OCI-M1 (cell line): ENCODE results near the gene CIDEC.
A peak's percentile ranks its signal among the peaks of the same experiment; 100 is the strongest.

Source experiments
- DNase-seq: peaks from one replicate; lab custom pipeline; 2025; lab: John Stamatoyannopoulos, UW

CIDEC gene

DNA sequence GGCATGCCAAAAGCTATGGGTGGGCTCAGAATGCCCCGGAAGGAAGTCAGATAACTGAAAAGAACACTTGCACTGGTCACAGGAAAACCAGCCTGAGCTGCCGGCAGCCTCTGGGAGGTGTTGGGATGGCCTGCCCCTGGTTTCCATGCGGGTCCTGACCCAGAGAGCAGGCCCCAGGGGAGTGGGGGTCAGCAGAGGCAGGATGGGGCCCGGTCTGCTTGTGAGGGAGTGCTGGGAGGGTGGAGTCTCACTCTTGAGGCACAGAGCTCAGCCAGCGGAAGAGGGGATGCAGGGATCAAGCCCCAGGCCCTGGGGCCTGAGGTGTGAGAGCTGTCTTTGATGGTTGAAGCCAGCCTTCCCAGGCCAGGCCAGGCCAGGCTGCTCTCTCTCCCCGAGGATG, 33.8 kb downstream of the CIDEC start:
- DNase-seq, result no peak

DNA sequence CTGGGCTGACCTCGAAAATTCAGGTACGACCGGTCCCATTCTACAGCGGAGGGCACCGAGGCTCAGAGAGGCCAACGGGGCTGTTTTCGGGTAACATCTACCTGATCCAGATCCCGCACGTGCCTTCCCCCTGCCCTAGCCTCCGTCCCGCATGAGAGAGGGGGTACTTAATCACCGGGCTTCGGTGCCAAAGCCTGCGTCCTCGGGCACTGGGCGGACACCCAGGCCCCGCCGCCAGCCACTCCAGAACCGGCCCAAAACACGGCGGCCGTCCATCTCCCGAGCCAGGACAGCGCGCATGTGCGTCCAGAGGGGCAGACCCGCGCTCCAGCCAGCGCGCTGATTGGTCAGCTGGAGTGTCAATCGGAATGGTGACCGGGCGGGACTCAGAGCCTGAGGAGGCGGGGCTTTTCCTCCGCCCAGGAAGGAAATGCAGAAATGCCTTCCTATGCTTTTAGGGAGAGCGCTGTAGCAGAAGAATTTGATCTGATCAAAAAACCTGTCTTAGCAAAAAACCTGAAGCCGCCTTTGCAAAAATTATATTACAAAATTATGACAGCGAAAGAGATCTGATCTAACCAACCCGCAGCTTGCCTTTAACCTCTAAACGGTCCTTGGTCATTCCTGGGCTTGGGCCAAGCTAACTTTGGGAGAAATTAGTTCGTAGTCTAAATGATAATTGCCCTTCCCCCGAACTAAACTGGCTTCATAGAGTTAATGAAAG, 36.2 kb downstream of the CIDEC start, which contains the start of gene RPUSD3:
Gene RPUSD3, minus strand, starts transcription at position 294 of the 724 bp plus-strand sequence. Its CDS starts 18 bp downstream, at position 276.
- peak; percentile 99 for DNase-seq

DNA sequence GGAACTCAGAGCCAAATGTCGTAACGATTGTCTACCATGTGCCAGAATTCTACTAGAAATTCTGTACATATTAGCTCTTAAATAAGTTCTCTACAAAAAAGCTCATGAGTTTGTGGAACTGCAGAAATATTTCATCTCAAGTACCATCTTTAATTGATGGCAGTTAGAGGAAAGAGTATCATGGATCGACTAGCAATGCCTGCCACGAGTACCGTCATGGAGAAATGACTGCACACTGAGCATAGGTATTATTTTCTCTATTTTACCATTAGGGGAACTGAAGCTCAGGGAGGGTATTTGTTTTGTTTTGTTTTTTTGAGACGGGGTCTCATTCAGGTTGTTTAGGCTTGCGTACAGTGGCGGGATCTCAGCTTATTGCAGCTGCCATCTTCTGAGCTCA, 39.0 kb downstream of the CIDEC start:
- no peak for DNase-seq

DNA sequence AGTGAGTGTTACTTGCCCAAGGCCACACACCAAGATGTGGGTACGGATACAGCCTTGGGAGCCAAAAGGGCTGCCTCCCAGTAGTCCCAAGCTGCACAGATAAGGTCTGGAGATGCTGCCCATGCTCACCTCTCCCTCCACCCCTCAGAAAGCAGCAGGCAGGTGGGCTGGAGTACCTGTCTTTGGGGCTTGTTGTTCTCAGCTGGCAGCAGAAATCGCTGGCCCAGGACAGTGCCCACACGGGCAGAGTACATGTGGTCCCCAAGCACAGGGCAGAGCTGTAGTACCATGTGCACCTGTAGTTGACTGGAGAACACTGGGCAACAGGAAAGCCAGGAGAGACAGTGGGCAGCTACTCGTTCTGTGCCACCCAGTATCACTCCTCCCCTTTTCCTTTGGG, 41.2 kb downstream of the CIDEC start:
- no peak for DNase-seq

DNA sequence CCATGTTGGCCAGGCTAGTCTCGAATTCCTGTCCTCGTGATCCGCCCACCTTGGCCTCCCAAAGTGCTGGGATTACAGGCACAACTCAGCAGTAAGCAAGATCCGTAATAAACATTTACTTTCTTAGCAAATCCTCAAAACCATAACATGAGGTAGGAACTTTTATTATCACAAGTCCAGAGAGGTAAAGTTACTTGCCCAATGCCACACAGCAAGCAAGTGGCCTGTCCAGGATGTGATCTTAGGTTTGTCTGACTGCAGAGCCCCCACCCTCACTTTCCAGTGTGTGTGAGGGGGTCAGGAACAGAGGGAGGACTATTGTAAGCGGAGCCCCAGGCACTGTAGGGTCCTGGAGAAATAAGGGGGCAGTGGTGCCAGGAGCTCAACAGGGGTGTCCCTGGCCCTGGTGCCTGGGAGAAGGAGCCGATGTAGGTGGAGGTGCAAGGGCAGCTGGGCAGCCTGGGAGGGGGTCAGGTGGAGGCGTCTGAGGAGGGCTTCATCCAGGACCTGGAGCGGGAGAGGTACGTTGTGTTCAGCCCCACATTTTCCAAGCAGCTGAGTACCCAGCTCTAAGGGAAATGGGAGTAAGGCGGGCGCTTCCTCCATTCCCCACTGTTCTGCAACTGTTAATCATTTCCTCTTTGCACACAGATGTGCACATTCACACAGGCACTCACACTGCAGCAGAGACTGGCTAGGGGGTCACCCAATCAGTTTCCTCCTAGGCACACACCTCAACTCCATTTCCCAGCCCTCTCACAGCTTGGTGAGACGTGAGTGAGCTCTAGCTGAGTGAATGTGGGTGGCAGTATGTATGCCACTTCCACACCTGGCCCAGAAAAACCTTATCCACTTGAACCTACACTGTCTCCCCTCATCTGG, 42.1 kb downstream of the CIDEC start:
- no peak for DNase-seq

DNA sequence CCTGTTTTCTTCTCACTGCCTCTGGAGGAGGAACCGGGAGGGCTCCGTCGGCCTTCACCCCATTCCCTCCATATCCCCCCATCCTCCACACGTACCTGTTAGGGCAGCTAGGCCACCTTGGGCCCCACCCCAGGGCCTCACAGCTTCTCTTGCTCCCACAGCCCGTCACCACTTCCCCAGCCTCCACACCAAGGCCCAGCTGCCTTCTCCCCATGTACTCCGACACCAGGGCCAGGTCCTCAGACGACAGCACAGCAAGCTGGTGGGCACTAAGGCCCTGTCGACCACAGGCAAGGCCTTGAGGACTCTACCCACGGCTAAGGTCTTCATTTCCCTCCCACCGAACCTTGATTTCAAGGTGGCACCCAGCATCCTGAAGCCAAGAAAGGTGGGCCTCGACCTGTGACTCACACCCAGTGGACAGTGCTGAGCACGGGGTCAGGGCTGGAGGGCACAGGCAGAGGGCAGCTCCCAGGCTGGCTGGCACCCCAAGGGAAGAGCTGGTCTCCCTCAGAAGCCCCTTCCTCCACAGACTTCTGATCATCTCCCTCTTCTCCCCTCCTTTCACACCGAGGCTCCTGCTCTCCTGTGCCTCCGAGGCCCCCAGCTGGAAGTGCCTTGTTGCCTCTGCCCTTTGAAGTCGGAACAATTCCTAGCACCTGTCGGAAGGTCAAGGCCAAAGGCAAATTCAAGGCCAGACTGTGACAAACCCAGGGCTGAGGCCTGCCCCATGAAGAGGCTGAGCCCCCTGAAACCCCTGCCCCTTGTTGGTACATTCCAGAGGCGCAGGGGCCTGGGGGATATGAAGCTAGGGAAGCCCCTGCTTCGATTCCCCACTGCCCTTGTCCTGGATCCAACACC, 45.3 kb downstream of the CIDEC start:
- DNase-seq, result no peak

DNA sequence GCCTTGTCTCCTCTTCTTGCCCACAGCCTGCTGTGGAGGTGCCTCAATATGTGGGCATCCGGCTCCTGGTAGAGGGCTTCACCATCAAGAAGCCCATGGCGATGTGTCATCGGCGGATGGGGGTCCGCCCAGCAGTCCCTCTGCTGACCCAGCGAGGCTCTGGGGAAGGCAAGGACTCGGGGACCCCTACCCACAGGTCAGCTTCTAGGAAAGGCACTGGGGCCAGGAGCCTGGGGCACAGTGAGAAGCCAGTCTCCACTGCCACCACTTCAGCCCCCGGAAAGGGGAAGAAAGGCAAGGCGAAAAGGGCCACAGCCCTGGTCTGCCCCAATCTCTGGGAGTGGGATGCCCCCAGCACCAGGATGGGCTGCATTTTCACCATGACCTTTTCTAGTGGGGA, 47.0 kb downstream of the CIDEC start:
- DNase-seq, result no peak

DNA sequence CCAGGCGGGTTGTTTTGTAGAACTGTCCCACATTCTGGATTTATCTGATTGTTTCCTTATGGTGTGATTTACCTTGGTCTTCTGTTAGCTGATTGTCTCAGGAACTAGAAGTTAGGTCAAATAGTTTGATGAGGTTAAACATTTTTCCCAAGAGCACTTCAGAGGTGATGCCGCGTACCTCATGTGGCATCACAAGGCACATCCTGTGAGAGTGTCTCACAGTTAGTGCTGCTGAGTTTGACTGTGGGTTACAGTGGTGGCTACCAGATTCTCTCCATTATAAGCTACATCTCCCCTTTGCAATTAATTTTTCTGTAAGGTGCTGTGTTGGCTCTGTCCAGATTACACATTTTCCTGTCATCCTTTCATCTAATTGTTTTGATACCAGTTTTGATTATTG, 48.8 kb downstream of the CIDEC start:
- no peak for DNase-seq

DNA sequence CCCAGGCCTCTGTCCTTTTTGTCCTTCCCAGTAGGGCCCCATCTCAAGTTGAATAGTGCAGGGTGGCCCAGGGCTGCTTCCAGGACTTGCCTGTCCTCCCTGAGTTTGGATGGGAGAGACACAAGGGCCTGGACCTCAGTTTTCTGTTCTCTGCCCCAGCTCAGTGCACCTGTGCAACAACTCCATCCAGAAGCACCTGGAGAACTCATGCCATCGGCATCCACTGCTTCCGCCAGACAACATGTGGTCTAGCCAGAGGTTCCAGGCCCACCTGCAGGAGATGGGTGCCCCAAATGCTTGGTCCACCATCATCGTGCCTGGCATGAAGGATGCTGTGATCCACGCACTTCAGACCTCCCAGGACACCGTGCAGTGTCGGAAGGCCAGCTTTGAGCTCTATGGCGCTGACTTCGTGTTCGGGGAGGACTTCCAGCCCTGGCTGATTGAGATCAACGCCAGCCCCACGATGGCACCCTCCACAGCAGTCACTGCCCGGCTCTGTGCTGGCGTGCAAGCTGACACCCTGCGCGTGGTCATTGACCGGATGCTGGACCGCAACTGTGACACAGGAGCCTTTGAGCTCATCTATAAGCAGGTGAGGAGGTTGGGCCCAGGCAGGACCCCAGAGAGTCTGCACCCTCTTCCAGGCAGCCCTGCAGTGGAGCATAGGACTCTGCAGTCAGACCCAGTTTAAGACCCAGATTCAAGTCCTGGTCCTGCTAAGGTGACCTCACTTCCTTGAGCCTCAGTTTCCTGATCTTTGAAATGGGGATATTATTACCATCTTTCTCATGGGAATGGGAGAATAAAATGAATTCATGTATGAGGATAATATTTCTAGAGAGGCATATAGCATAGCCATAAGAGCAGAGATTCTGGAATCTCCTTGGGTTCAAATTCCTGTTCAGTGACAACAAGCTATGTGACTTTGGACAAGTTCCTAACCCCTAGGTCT, 51.0 kb downstream of the CIDEC start:
- DNase-seq, result no peak

DNA sequence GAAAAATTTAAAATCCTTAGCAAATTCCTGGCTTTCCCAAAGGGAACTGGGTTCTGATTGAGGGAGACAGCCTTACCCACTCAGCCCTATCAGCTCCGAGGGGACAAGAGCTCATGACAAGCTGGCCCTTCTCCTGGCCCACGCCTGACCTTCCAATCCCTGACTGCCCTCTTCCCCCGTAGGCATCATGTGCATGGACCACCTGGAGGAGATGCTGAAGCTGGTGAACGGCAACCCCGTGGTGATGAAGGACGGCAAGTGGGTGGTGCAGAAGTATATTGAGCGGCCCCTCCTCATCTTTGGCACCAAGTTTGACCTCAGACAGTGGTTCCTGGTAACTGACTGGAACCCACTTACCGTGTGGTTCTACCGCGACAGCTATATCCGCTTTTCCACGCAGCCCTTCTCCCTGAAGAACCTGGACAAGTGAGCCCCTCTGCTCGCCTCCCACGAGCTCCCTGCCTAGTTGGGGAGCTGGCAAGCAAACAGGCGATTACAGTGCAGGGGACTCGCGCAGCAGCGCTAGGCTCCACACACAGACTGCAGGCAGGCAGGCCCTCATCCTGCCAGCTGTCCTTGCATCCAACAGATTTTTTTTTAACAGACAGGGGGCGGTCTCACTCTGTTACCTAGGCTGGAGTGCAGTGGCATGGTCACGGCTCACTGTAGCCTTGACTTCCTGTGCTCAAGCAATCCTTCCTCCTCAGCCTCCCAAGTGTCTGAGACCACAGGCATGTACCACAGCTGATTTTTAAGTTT, 53.1 kb downstream of the CIDEC start:
- peak; percentile 56 for DNase-seq

DNA sequence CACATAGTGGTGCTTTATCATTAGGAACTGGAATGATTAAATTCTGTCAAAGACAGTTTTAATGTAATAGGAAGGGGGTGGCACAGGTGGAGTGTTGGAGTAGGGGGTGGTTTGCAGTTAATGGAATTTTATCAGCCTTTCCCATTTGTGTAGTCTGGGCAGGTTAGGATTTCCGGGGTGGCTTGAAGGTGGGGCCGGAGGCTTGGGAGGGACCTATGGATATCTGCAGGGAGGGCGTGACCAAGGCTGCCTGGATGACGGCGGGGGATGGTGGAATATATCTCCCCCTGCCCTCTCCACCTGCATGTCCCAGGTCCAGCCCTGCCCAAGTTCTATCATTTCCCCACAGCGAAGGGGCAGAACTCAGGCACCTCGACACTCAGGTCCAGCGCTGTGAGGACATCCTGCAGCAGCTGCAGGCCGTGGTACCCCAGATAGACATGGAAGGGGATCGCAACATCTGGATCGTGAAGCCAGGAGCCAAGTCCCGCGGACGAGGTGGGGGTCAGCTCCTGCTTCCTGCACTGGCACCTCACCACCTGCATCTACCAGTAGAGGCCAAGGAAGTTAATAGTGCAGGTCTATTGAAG, 54.5 kb downstream of the CIDEC start:
- no peak for DNase-seq

DNA sequence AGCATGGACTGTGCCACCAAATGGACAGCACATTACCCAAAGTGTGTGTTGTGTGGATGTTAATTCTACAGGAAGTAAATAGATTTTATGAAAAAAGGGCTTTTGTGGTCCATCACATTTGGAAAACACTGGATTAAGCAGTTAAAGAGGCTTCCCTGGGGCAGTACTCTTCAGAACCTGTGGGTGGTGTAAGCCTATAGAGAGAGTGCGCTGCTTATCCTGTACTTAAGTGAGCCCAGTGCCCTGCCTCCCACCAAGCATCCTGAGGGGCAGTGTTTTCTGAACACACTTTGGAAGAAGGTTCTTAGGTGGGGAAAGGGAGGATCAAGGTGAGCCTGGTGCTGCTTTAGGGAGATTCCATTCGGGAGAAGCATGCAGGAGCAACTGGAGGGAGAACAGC, 59.1 kb downstream of the CIDEC start:
- peak; percentile 30 for DNase-seq

DNA sequence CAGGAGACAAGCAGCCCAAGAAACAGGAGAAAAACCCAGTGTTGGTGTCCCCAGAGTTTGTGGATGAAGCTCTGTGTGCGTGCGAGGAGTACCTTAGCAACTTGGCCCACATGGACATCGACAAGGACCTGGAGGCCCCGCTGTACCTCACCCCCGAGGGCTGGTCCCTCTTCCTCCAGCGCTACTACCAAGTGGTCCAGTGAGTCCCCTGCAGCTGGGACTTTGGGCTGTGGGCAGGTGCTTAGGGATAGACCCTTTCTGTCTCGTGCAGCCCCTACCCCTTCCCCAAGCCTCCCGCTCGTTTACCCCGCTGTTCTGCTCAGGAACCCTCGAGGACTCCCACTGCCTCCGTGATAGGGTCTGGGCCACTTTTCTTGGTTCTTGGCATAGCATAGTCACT, 59.5 kb downstream of the CIDEC start:
- DNase-seq, result no peak

DNA sequence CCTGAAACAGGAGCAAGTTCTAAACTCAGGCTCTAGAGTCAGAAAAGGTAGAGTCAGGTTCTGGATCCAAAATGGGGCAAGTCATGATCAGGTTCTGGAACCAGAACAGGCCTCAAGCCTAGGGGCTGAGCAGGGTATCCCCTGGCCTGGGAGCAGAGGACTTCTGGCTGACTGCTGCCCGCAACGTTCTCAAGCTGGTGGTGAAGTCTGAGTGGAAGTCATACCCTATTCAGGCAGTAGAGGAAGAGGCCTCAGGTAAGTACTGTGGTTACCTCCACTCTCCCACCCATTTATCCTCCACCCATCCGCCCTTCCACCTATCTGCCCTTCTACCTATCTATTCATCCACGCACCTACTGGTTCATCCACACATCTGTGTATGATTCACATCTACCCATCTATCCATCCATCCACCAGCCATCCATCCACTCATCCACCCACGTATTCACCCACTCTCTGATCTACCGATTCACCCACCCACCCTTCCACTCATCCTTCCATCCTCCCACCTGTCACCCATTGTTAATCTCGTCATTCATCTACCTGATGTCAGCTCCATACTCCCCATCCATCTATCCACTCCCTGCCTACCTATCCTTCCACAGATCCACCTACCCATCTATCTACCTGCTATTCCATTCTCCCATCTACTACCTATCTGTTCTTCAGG, 61.3 kb downstream of the CIDEC start:
- DNase-seq, result no peak

DNA sequence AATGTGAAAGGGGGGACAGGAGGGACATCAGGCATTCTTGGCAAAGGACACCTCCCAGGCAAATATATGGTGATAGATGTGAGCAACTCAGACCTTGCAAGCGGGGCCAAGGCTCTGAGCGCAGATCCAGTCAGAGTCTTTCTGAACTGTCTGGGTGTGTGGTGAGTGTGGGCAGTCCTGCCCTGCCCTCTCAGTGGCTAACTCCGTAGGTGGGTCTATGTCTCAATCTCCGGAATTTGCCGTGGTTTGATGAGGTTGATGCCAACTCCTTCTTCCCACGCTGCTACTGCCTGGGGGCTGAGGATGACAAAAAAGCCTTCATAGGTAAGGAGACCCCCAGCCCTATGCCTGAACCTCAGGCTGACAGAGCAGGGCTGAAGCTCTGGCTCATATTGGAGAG, 62.6 kb downstream of the CIDEC start:
- DNase-seq, result no peak
